GM12878 (cell line): Measurements from ENCODE around the gene CARD10. TPM values are rescaled to one million over a fixed set of nuclear protein-coding genes. Genes with fewer than 3 reads are reported as not detected.

Experiments
- ATAC-seq: fragments of 200-7000 bp; cut with Tn5 transposase; 3 replicates; pipeline ENCODE4 v1.9.1; 2020; ENCODE audit warnings: mild to moderate bottlenecking, moderate library complexity
- BruUV-seq: library from RNA; stranded (reverse); fragments of 400-500 nt; replicated peaks from 2 replicates; lab custom pipeline; 2021; lab: Mats Ljungman, UMichigan
- CTCF ChIA-PET: fragments of 300-600 bp; sonication (Branson Sonifier 250); formaldehyde crosslinking; extraction: SDS; loops from one replicate; lab custom pipeline; 2021; ENCODE audit warnings: inconsistent platforms; lab: Yijun Ruan, JAX
- POLR2A ChIA-PET: fragments of 350-600 bp; formaldehyde crosslinking; extraction: SDS; loops from one replicate; lab custom pipeline; 2021; ENCODE audit warnings: inconsistent platforms; lab: Charles Lee
- RAD21 ChIA-PET: fragments of 300-600 bp; sonication (Branson Sonifier 250); formaldehyde crosslinking; loops from one replicate; lab custom pipeline; 2023; ENCODE audit warnings: antibody characterized with exemption; ENCODE audit not compliant: unreplicated experiment; lab: Charles Lee
- SMC1A ChIA-PET: fragments of 300-600 bp; sonication (Branson Sonifier 250); formaldehyde crosslinking; loops from one replicate; lab custom pipeline; 2023; ENCODE audit not compliant: unreplicated experiment, uncharacterized antibody; lab: Charles Lee
- DNase-seq: peaks from one replicate; pipeline ENCODE4 v3.0.0-alpha.2; 2011; ENCODE audit warnings: low read depth, low spot score
- FAIRE-seq: peaks from 3 replicates; lab custom pipeline; 2011; peaks lifted over from hg19 to GRCh38; lab: Jason Lieb, UNC
- H2AFZ ChIP-seq: 2 replicates; pipeline ENCODE4 v1.6.0; 2011; ENCODE audit warnings: low read depth, low read length, control low read depth; ENCODE audit not compliant: control insufficient read depth
- H3K27ac ChIP-seq: 2 replicates; pipeline ENCODE4 v1.5.1; 2011; ENCODE audit warnings: control low read depth; ENCODE audit not compliant: control insufficient read depth, insufficient read depth
- H3K27me3 ChIP-seq, 2 experiments: replicated peaks in 1 of 2; 2 replicates each; pipeline versions ENCODE4 v1.6.0 to v1.6.1; 2011; ENCODE audit warnings: low read length in 1 of 2; ENCODE audit not compliant: control insufficient read depth in 2 of 2, insufficient read depth in 2 of 2
- H3K36me3 ChIP-seq, 2 experiments: 2 replicates each; pipeline ENCODE4 v1.5.1; 2011; ENCODE audit warnings: low read length in 1 of 2; ENCODE audit not compliant: control insufficient read depth in 2 of 2, insufficient read depth in 2 of 2
- H3K4me1 ChIP-seq: 2 replicates; pipeline ENCODE4 v1.6.1; 2011; ENCODE audit warnings: mild to moderate bottlenecking, low read length, moderate library complexity, mixed read lengths; ENCODE audit not compliant: control insufficient read depth, insufficient read depth
- H3K4me2 ChIP-seq: 2 replicates; pipeline ENCODE4 v1.6.0; 2011; ENCODE audit warnings: control low read depth; ENCODE audit not compliant: control insufficient read depth, insufficient read depth
- H3K4me3 ChIP-seq: fragments of 200-600 bp; sonication (generic); 2 replicates; pipeline ENCODE4 v1.5.1; 2016
- H3K79me2 ChIP-seq: 2 replicates; pipeline ENCODE4 v1.6.0; 2011; ENCODE audit warnings: low read length; ENCODE audit not compliant: control insufficient read depth, insufficient read depth
- H3K9ac ChIP-seq: 2 replicates; pipeline ENCODE4 v1.8.0; 2011; ENCODE audit warnings: low read length, control low read depth, mixed read lengths; ENCODE audit not compliant: control insufficient read depth, insufficient read depth
- H3K9me3 ChIP-seq: replicated peaks from 3 replicates; pipeline ENCODE4 v1.5.1; 2011; ENCODE audit warnings: mild to moderate bottlenecking, low read length; ENCODE audit not compliant: control insufficient read depth, insufficient read depth
- H4K20me1 ChIP-seq: 2 replicates; pipeline ENCODE4 v1.6.0; 2011; ENCODE audit not compliant: control insufficient read depth, insufficient read depth
- BCLAF1 ChIP-seq: fragments of 450-650 bp; IDR thresholded peaks from 2 replicates; pipeline ENCODE4 v1.6.1; 2017; ENCODE audit warnings: antibody characterized with exemption, mild to moderate bottlenecking, moderate library complexity
- IKZF2 ChIP-seq, 2 experiments: fragments of 450-650 bp; IDR thresholded peaks; 2 replicates each; pipeline ENCODE4 v1.6.1; 2017; ENCODE audit warnings: mild to moderate bottlenecking in 2 of 2, moderate library complexity in 2 of 2
- STAT1 ChIP-seq: fragments of 450-650 bp; conservative IDR thresholded peaks from 2 replicates; pipeline ENCODE4 v1.6.1; 2014; ENCODE audit warnings: antibody characterized with exemption, mild to moderate bottlenecking
- ZBED1 ChIP-seq: IDR thresholded peaks from 2 replicates; pipeline ENCODE4 v1.6.1; 2016; ENCODE audit warnings: borderline replicate concordance
- WGBS: methylation state at CpG from one replicate; pipeline ENCODE4 v1.1.6; 2016; ENCODE audit warnings: low lambda C conversion rate; ENCODE audit not compliant: insufficient replicate concordance, insufficient coverage; ENCODE audit errors: missing lambda C conversion rate; 5-methylcytosine and 5-hydroxymethylcytosine counted together
- in situ Hi-C: fragments of 300-500 bp; cut with MboI; formaldehyde crosslinking; loops from 9 replicates; pipeline ENCODE4 v1.14.3; 2018; ENCODE audit warnings: mixed read lengths
- intact Hi-C: fragments of 100-400 bp; cut with micrococcal nuclease; formaldehyde crosslinking; loops from one replicate; pipeline ENCODE4 v1.14.2; 2022; ENCODE audit not compliant: unreplicated experiment
- polyA plus RNA-seq, 11 experiments: library from polyadenylated mRNA; depleted of rRNA in 4 of 11; unstranded in 6 of 11; stranded (reverse) in 5 of 11; fragments of >200 nt; fragmentation: Nextera tagmentation in 4 of 11; fragmentation: Illumina TruSeq in 1 of 11; extraction: Ambion mirVana in 4 of 11; extraction: Trizol in 1 of 11; gene quantifications; 1 replicate in 1 of 11; 2 replicates in 10 of 11; pipeline versions ENCODE4 v1.2.1 to v1.2.3, GENCODE V29; 2011 to 2016; ENCODE audit warnings: inconsistent platforms in 2 of 11, missing spikeins in 2 of 11, low read depth in 1 of 11
- total RNA-seq, 4 experiments: library from RNA; depleted of rRNA in 3 of 4; stranded (reverse); fragments of >200 nt in 3 of 4; fragmentation: Illumina TruSeq in 1 of 4; extraction: Trizol in 1 of 4; gene quantifications; 2 replicates each; pipeline versions ENCODE4 v1.2.1 to v1.2.3, GENCODE V29; 2013 to 2021

Gene CARD10
- total and polyA plus RNA-seq, 10 of the 15 experiments (the other 5 are each of a cell fraction or from before 2014, with no cell fraction given): 0.08 to 0.10 (median 0.10) TPM; not detected in 7

- H3K4me2 ChIP-seq: no peak overlapping the region
- no peak for TF ChIP-seq STAT1
- TF ChIP-seq ZBED1: no peak
- no peak for TF ChIP-seq BCLAF1
- TF ChIP-seq IKZF2 (IDR thresholded peaks at IDR 0.05): no peak
- no peak overlapping the region for H2AFZ ChIP-seq
- H3K27ac ChIP-seq: no peak overlapping the region
- H3K4me1 ChIP-seq: peaks cover 11% of the 10 kb centered on the region
- H3K79me2 ChIP-seq: no peaks in the 10 kb centered on the region
- no peak for FAIRE-seq
- H3K4me3 ChIP-seq: no peak overlapping the region
- H3K9ac ChIP-seq: no peak overlapping the region
- POLR2A ChIA-PET: interaction anchor here (0.5 to 4.9 kb wide), 7 partner anchors 11 to 81 kb away, joined by 3 to 39 read pairs (median 6); partner anchors contain the start of genes GGA1 and LGALS2
- intact Hi-C loops (loop anchor here (10.0 kb wide), 1 partner anchor 251 kb away; no protein-coding TSS in a partner anchor), in situ Hi-C loops (no loop called here)
- RAD21 ChIA-PET: interaction anchor here (0.6 to 8.5 kb wide), 12 partner anchors 10 to 251 kb away, joined by 3 to 237 read pairs (median 12); partner anchors contain the start of genes GGA1, LGALS2 and MFNG
- BruUV-seq: no TSS peak
- DNase-seq: no peak
- peaks cover 7 to 13% of the 10 kb centered on the region in 2 experiments for H3K27me3 ChIP-seq
- CTCF ChIA-PET: interaction anchor here (1.2 to 22.0 kb wide), 15 partner anchors 9 to 306 kb away, joined by 3 to 541 read pairs (median 12); partner anchors contain the start of genes ELFN2, GGA1 and LGALS2
- ATAC-seq: no peak
- WGBS: 53% methylated on average over 17 of the region's 17 CpGs
- H3K9me3 ChIP-seq: no peaks in the 10 kb centered on the region
- SMC1A ChIA-PET: interaction anchor here (0.7 to 7.2 kb wide), 11 partner anchors 8 to 248 kb away, joined by 3 to 179 read pairs (median 7); partner anchors contain the start of gene LGALS2
- H4K20me1 ChIP-seq: no peaks in the 10 kb centered on the region
- no peaks in the 10 kb centered on the region for H3K36me3 ChIP-seq
Measured at GRCh38 chr22:37565830-37566229, 46.6 kb upstream of the CARD10 start.
